Sigmoid colon (tissue), 4 donors: ENCODE measurements around the gene LARP4B.

Experiments
- POLR2A ChIP-seq, 2 donors: fragments of 450-650 bp; IDR thresholded peaks; one replicate each; pipeline ENCODE4 v1.6.1; 2016; ENCODE audit warnings: antibody characterized with exemption in 2 of 2, mild to moderate bottlenecking in 2 of 2, moderate library complexity in 2 of 2
- POLR2AphosphoS5 ChIP-seq, 4 donors: sonication (generic); formaldehyde crosslinking; IDR thresholded peaks; one replicate each; pipeline ENCODE4 v1.6.1; 2017; ENCODE audit warnings: antibody characterized with exemption in 4 of 4
- TF ChIP-seq, protein P1 (sequence below), 4 experiments: fragments of 450-650 bp in 3 of 4; fragments of 200-600 bp in 1 of 4; IDR thresholded peaks; one replicate each; pipeline ENCODE4 v1.5.1; 2016 to 2019; ENCODE audit warnings: antibody characterized with exemption in 4 of 4, mild to moderate bottlenecking in 3 of 4, moderate library complexity in 2 of 4

DNA sequence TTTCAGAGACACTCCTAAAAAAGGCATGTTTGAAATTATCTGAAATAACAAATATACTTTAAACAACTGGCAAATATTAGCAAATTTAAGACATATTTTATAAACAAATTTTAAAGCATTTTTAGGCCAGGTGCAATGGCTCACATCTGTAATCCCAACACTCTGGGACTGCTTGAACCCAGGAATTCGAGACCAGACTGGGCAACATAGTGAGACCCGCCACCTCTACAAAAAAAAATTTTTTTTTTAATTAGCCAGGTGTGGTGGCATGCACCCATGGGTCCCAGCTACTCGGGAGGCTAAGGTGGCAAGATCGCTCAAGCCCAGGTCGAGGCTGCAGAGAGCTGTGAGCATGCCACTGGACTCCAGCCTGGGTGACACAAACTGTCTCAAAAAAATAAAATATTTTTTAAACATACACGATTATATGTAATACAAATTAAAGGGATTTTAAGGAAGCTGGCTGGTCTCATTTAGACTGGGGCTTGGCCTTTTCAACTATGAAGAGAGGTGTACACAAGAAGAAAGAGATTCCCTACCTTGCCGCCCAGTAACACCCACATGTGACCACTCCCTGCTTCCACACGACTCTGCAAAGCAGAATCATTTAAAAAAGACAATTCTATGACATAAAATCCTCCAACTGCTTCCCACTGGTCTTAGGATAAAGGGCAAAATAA is 7.5 kb downstream of the LARP4B start:
- TF ChIP-seq POLR2A (IDR thresholded peaks at IDR 0.05) (no peak), POLR2AphosphoS5 (IDR thresholded peaks at IDR 0.05) (no peak)
- TF ChIP-seq, protein P1, sequence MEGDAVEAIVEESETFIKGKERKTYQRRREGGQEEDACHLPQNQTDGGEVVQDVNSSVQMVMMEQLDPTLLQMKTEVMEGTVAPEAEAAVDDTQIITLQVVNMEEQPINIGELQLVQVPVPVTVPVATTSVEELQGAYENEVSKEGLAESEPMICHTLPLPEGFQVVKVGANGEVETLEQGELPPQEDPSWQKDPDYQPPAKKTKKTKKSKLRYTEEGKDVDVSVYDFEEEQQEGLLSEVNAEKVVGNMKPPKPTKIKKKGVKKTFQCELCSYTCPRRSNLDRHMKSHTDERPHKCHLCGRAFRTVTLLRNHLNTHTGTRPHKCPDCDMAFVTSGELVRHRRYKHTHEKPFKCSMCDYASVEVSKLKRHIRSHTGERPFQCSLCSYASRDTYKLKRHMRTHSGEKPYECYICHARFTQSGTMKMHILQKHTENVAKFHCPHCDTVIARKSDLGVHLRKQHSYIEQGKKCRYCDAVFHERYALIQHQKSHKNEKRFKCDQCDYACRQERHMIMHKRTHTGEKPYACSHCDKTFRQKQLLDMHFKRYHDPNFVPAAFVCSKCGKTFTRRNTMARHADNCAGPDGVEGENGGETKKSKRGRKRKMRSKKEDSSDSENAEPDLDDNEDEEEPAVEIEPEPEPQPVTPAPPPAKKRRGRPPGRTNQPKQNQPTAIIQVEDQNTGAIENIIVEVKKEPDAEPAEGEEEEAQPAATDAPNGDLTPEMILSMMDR (IDR thresholded peaks at IDR 0.05), result no peak
